Measurements from ENCODE around the gene ADCY2.
"Not testable (repeated sequence)": the region's sequence is repeated elsewhere in the genome, so short reads cannot be mapped to it uniquely, and the experiment has no call there.

ADCY2 gene

DNA sequence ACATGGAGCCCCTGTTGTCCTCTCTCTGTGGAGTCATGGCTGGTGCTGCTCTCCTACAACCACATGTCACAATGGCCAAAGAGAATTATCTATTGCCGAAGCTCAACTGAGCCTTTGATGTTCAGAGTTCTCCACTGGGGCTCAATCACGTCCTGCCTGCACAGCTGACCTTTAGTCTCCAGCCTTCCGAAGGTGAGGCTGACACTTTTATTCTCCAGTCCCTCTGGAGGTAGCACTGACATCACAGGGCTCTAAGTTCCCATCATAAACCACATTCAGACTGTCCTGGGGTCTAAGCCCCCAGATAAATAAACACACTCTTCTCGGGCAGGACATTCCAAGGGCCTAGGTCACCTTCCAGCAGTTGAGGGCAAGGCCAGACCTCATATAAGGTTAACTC lies 23.4 kb downstream of the ADCY2 start:
- DNase-seq (ENCODE audit: low read depth in 1 of 2, low spot score in 1 of 2), result no peak
- H3K27me3 ChIP-seq (ENCODE audit: insufficient read depth, poor library complexity, severe bottlenecking), result no peaks in the 10 kb centered on the region
- no peak for TF ChIP-seq GABPA (IDR thresholded peaks at IDR 0.05; ENCODE audit: low read depth)
- H3K27ac ChIP-seq (replicated peaks), result no peak overlapping the region
- H3K4me3 ChIP-seq (replicated peaks; ENCODE audit: insufficient read depth, low read length), result no peak overlapping the region

DNA sequence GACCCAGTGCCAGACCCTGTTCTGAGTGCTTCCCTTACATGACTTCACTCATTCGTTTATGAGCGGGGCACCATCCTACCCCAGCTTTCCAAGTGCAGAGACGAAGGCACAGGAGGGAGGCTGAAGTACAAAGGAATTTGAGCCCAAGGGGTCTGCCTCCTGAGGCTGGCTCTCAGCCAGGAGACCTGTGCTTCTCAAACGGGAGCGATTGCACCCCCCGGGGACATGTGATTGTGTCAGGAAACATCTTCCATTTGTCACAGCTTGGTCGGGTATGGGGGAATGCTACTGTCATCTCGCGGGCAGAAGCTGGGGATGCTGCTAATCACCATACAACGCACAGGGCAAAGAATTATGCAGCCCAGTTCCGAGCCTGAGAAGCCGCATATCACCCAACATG lies 23.9 kb downstream of the ADCY2 start:
- Histone ChIP-seq H3K4me3 (replicated peaks; ENCODE audit: insufficient read depth, low read length) (no peak overlapping the region), H3K27me3 (ENCODE audit: insufficient read depth, poor library complexity, severe bottlenecking) (no peaks in the 10 kb centered on the region), H3K27ac (replicated peaks) (no peak overlapping the region)
- TF ChIP-seq SPI1 (IDR thresholded peaks at IDR 0.05; ENCODE audit: borderline replicate concordance, low read depth) (no peak), GABPA (IDR thresholded peaks at IDR 0.05; ENCODE audit: low read depth) (no peak), POLR2AphosphoS5 (IDR thresholded peaks at IDR 0.05; ENCODE audit: low read depth) (no peak)
- TF ChIP-seq, protein P1, sequence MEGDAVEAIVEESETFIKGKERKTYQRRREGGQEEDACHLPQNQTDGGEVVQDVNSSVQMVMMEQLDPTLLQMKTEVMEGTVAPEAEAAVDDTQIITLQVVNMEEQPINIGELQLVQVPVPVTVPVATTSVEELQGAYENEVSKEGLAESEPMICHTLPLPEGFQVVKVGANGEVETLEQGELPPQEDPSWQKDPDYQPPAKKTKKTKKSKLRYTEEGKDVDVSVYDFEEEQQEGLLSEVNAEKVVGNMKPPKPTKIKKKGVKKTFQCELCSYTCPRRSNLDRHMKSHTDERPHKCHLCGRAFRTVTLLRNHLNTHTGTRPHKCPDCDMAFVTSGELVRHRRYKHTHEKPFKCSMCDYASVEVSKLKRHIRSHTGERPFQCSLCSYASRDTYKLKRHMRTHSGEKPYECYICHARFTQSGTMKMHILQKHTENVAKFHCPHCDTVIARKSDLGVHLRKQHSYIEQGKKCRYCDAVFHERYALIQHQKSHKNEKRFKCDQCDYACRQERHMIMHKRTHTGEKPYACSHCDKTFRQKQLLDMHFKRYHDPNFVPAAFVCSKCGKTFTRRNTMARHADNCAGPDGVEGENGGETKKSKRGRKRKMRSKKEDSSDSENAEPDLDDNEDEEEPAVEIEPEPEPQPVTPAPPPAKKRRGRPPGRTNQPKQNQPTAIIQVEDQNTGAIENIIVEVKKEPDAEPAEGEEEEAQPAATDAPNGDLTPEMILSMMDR (IDR thresholded peaks at IDR 0.05; ENCODE audit: insufficient read depth, low read length), result no peak
- TF ChIP-seq, protein P2, sequence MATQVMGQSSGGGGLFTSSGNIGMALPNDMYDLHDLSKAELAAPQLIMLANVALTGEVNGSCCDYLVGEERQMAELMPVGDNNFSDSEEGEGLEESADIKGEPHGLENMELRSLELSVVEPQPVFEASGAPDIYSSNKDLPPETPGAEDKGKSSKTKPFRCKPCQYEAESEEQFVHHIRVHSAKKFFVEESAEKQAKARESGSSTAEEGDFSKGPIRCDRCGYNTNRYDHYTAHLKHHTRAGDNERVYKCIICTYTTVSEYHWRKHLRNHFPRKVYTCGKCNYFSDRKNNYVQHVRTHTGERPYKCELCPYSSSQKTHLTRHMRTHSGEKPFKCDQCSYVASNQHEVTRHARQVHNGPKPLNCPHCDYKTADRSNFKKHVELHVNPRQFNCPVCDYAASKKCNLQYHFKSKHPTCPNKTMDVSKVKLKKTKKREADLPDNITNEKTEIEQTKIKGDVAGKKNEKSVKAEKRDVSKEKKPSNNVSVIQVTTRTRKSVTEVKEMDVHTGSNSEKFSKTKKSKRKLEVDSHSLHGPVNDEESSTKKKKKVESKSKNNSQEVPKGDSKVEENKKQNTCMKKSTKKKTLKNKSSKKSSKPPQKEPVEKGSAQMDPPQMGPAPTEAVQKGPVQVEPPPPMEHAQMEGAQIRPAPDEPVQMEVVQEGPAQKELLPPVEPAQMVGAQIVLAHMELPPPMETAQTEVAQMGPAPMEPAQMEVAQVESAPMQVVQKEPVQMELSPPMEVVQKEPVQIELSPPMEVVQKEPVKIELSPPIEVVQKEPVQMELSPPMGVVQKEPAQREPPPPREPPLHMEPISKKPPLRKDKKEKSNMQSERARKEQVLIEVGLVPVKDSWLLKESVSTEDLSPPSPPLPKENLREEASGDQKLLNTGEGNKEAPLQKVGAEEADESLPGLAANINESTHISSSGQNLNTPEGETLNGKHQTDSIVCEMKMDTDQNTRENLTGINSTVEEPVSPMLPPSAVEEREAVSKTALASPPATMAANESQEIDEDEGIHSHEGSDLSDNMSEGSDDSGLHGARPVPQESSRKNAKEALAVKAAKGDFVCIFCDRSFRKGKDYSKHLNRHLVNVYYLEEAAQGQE (IDR thresholded peaks at IDR 0.05; ENCODE audit: insufficient replicate concordance, low read depth), result no peak
- DNase-seq (ENCODE audit: low read depth in 1 of 2, low spot score in 1 of 2), result no peak

DNA sequence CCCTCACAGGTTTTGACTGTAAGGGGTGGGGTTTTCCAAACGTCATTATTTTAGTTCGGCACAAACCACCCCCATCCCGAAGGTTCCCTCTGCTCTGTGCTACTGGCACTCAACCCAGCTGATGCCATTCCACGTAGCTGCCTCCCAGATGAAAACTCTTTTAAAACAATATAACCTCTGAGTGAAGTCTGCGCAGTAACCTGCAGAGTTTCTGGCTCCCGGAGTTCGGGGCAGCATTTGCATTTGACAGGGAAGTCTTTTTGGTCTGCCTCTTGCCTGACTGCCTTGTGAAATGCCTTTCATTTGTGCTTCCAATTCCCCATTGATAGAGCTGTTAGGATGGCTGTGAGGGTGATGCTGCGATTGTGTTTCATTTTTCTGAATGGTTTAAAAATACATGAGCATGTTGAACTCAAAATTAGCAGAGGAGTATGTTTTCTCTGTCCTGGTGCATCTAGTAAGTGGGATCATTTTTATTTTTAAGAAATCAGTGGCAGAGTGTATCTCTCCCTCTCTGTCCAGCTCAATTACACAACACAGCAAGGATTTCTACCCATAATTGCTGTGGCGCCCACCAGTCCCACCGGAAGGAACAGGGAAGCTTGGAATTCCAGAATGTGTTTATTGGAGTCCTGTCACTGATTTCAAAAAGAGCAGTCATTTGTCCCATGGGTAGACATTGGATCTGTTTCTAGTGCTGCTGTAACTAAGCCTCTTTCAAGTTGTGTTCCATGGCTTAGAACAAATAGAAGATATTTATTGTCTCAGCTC lies 24.8 kb downstream of the ADCY2 start:
- Histone ChIP-seq H3K27ac (replicated peaks) (no peak overlapping the region), H3K27me3 (ENCODE audit: insufficient read depth, poor library complexity, severe bottlenecking) (peaks cover 4% of the 10 kb centered on the region), H3K4me3 (replicated peaks; ENCODE audit: insufficient read depth, low read length) (no peak overlapping the region)
- no peak for DNase-seq (ENCODE audit: low read depth in 1 of 2, low spot score in 1 of 2)
- TF ChIP-seq, protein P1 (IDR thresholded peaks at IDR 0.05; ENCODE audit: insufficient read depth, low read length), result no peak
- TF ChIP-seq GABPA (IDR thresholded peaks at IDR 0.05; ENCODE audit: low read depth), result no peak
- TF ChIP-seq SPI1 (IDR thresholded peaks at IDR 0.05; ENCODE audit: borderline replicate concordance, low read depth), result no peak
- TF ChIP-seq, protein P2 (IDR thresholded peaks at IDR 0.05; ENCODE audit: insufficient replicate concordance, low read depth), result no peak
- TF ChIP-seq POLR2AphosphoS5 (IDR thresholded peaks at IDR 0.05; ENCODE audit: low read depth), result no peak

DNA sequence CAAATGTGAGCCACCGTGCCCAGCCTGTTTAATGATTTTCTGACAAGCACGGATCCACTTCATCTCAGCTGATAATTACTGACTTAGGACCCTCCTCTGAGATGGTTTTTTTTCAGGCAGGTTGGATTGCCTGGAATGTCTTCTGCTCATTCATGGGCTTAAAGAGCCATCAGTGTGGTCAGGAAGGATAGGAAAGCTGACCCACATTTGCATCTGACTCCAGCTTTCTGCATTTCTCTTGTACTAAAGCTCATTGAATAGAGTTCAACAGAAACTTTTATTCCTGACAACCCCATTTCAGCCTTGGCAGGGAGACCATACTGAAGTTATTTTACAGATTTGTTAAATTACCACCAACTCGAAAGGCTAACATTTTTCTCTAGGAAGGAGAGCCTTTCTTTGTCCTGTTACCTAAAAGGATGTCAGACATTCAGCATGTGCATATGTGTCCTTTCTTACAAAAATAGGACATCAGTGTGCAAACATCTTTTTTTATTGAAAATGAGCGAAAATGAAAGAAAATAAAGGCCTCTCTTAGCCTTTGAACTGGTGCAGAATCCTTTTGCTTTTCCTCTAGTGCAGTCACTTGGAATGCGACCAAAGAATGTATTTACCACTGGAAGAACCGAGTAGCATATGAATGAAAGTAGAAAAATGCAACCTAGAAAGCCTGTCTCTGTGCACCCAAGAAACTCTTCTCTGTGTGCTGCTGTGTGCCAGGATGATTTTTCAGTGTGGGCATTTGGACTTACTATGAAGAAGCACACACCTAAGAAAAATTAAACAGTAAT lies 26.6 kb downstream of the ADCY2 start:
- TF ChIP-seq, protein P2 (IDR thresholded peaks at IDR 0.05; ENCODE audit: insufficient replicate concordance, low read depth), result no peak
- no peak for TF ChIP-seq SPI1 (IDR thresholded peaks at IDR 0.05; ENCODE audit: borderline replicate concordance, low read depth)
- no peak for TF ChIP-seq GABPA (IDR thresholded peaks at IDR 0.05; ENCODE audit: low read depth)
- TF ChIP-seq, protein P1 (IDR thresholded peaks at IDR 0.05; ENCODE audit: insufficient read depth, low read length), result no peak
- no peak for TF ChIP-seq POLR2AphosphoS5 (IDR thresholded peaks at IDR 0.05; ENCODE audit: low read depth)
- H3K27ac ChIP-seq (replicated peaks), result no peak overlapping the region

DNA sequence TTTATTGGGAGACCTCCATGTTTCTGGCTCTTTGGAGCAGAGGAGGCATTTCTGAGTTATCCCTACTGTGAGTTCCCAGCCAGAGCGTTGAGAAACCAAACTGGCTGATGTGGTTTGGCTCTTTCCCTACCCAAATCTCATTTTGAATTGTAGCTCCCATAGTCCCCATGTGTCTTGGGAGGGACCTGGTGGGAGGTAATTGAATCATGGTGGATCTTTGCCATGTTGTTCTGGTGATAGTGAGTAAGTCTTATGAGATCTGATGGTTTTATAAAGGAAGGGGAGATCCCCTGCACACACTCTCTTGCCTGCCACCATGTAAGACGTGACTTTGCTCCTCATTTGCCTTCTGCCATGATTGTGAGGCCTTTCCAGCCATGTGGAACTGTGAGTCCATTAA lies 27.3 kb downstream of the ADCY2 start:
- not testable (repeated sequence) for H3K27me3 ChIP-seq (ENCODE audit: insufficient read depth, poor library complexity, severe bottlenecking); H3K27ac ChIP-seq (replicated peaks); DNase-seq (ENCODE audit: low read depth in 1 of 2, low spot score in 1 of 2); H3K4me3 ChIP-seq (replicated peaks; ENCODE audit: insufficient read depth, low read length)

More for the DNA sequence above, 26.6 kb downstream of the ADCY2 start:
- Histone ChIP-seq H3K27me3 (ENCODE audit: insufficient read depth, poor library complexity, severe bottlenecking) (peaks cover 4% of the 10 kb centered on the region), H3K4me3 (replicated peaks; ENCODE audit: insufficient read depth, low read length) (no peak overlapping the region)
- no peak for DNase-seq (ENCODE audit: low read depth in 1 of 2, low spot score in 1 of 2)

Data from HL-60 (cell line).